ENCODE results near the gene ATXN1L.
"Not testable (repeated sequence)": the region's sequence is repeated elsewhere in the genome, so short reads cannot be mapped to it uniquely, and the experiment has no call there.

ATXN1L gene

DNA sequence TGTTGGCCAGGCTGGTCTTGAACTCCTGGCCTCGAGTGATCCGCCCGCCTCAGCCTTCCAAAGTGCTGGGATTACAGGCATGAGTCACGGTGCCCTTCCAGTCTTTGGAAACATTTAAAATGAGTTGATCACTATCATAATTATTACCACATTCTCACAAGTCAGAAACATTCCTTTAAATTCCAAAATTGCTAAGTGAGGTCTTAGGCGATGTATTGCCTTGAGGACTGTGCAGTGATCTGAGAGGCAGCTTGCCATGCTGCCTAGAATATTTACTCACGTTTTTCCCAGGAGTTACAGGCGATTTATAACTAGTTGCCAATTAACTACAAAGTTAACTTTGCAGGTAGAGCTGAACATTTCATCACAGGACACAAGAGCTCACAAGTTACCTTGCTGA, 5.7 kb upstream of the ATXN1L start:
- H3K4me3 Mint-ChIP-seq: no peak overlapping the region
- H3K27ac Mint-ChIP-seq: no peak overlapping the region
- no peaks in the 10 kb centered on the region for H3K36me3 Mint-ChIP-seq
- H3K4me1 Mint-ChIP-seq (ENCODE audit: low read depth): peaks cover 7% of the 10 kb centered on the region
- H3K27me3 Mint-ChIP-seq: no peaks in the 10 kb centered on the region
- H3K9me3 Mint-ChIP-seq (ENCODE audit: low read depth): no peaks in the 10 kb centered on the region

DNA sequence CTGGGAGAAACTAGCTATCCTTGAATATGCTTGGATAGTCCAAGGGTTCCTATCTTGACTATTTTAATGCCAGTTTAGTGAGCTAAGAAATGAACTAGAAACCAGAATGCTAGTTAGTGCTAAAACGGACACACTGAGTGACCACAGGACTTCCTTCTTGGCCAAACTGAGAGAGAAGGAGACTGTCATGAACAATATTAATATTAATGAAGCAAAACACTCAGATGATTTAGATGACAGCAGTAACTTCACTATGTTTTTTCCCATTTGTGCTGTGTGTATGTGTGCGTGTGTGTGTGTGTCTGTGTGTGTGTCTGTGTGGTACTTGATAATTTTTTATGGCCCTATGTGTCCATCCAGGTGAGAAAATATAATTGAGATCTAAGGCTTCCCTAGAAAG, 2.2 kb upstream of the ATXN1L start:
- no peaks in the 10 kb centered on the region for H3K27me3 Mint-ChIP-seq
- no peak overlapping the region for H3K27ac Mint-ChIP-seq
- H3K36me3 Mint-ChIP-seq: peaks cover 1% of the 10 kb centered on the region
- peaks cover 31% of the 10 kb centered on the region for H3K4me1 Mint-ChIP-seq (ENCODE audit: low read depth)
- no peaks in the 10 kb centered on the region for H3K9me3 Mint-ChIP-seq (ENCODE audit: low read depth)
- peak overlapping the region; percentile 9 for H3K4me3 Mint-ChIP-seq

DNA sequence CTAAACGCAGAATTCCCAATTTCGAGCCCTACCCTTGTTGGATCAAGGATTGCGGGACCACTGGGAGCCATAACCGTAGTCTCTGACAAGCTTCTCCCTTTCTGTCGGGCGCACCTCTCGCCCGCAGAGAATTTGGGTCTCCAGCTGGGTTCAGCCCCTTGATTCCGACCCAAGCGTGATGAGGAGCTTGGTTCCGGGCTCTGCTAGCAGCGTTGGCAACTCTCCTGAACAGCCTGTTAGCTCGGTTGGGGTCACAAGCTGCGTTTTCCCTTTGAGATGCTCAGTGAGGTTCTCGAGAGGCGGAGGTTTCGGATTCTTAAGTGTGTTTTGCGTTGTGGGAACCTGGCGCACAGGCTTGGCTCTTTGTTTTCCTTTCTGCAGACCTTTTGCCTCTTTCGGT, 655 bp downstream of the ATXN1L start:
- H3K36me3 Mint-ChIP-seq: peaks cover 10% of the 10 kb centered on the region
- H3K27me3 Mint-ChIP-seq: no peaks in the 10 kb centered on the region
- H3K4me3 Mint-ChIP-seq: peak overlapping the region; percentile 93
- peaks cover 40% of the 10 kb centered on the region for H3K4me1 Mint-ChIP-seq (ENCODE audit: low read depth)
- H3K27ac Mint-ChIP-seq: peak overlapping the region; percentile 83
- no peaks in the 10 kb centered on the region for H3K9me3 Mint-ChIP-seq (ENCODE audit: low read depth)

DNA sequence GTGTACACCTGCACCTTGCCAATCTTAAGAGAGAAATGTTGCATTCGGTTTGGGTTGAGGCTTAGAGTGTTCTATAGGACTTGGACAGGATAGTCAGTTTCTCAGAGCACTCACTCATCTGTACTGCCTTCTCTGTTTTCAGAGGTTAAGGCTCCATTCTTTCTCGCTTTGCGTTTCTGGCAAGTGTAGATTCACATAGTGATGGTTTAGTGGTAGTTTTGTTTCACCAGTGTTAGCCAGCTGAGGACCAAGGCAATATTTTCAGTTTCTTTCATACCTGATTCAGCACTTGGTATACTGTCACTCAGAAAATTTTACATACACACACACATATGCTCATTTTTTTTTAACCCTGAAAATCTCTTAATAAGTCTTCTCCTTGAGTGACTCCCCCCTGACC, 1.3 kb downstream of the ATXN1L start:
- H3K4me1 Mint-ChIP-seq (ENCODE audit: low read depth): peaks cover 41% of the 10 kb centered on the region

DNA sequence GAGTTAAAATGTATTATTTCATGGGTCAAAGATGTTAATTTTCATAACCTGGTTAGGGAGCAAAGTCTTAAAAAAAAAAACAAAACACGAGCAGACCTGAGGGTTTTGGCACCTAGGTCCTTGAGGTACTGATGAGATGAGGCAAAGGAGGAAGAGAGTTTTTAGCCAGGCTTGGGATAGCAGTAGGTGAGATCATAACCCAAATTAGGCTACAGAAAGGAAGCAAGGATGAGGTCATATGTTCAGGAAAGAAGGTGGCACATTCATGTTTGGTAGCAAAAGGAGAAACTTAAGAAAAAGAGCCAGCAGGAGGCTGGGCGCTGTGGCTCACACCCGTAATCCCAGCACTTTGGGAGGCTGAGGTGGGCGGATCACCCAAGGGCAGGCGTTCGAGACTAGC, 2.8 kb downstream of the ATXN1L start:
- peaks cover 10% of the 10 kb centered on the region for H3K36me3 Mint-ChIP-seq
- H3K4me1 Mint-ChIP-seq (ENCODE audit: low read depth): peaks cover 46% of the 10 kb centered on the region
- no peaks in the 10 kb centered on the region for H3K9me3 Mint-ChIP-seq (ENCODE audit: low read depth)
- no peak overlapping the region for H3K27ac Mint-ChIP-seq
- no peaks in the 10 kb centered on the region for H3K27me3 Mint-ChIP-seq
- no peak overlapping the region for H3K4me3 Mint-ChIP-seq

More for the DNA sequence above, 1.3 kb downstream of the ATXN1L start:
- Mint-ChIP-seq H3K36me3 (peaks cover 10% of the 10 kb centered on the region), H3K27ac (peak overlapping the region; percentile 83), H3K9me3 (ENCODE audit: low read depth) (no peaks in the 10 kb centered on the region), H3K27me3 (no peaks in the 10 kb centered on the region), H3K4me3 (peak overlapping the region; percentile 93)

DNA sequence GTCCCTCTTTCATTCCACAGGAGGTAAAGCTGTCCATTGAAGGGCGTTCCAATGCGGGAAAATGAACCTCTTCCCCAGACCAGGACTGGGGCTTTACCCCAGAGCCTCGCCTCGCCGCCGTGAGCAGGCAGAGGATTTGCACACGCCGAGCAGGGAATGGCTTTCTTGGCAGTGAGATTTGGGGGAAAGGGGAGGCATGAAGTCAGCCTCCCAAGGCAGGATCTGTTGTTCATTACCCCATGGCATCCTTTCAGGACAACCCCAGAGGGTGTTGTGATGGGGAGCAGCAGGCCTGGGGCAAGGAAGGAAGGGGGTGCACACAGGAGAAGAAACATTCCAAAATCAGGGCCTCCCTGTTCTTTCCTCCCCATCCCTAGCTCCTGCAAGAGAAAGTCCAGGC, 6.0 kb downstream of the ATXN1L start:
- Mint-ChIP-seq H3K4me1 (ENCODE audit: low read depth) (peaks cover 64% of the 10 kb centered on the region), H3K36me3 (peaks cover 10% of the 10 kb centered on the region), H3K9me3 (ENCODE audit: low read depth) (no peaks in the 10 kb centered on the region), H3K27me3 (no peaks in the 10 kb centered on the region), H3K4me3 (no peak overlapping the region), H3K27ac (no peak overlapping the region)

DNA sequence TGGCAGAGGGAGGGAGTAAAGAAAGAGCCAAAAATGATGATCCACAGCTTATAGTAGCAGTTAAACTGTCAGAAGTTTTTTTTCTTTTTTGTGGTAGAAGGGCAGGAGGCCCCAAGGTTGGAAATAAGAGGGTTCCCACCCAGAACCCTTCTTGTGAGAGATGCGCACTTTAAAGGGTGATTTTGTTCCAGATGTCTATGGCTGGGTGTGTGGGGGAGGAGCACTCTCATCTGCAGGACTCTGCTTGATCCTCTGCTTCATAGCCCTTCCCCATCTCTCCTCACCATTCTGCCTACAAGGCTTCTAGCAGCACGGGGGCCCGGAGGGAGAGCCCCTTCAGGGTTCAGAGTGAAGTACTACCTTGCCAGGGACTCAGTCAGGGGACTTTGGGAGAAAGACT, 6.4 kb downstream of the ATXN1L start:
- peaks cover 10% of the 10 kb centered on the region for H3K36me3 Mint-ChIP-seq
- H3K27ac Mint-ChIP-seq: no peak overlapping the region

DNA sequence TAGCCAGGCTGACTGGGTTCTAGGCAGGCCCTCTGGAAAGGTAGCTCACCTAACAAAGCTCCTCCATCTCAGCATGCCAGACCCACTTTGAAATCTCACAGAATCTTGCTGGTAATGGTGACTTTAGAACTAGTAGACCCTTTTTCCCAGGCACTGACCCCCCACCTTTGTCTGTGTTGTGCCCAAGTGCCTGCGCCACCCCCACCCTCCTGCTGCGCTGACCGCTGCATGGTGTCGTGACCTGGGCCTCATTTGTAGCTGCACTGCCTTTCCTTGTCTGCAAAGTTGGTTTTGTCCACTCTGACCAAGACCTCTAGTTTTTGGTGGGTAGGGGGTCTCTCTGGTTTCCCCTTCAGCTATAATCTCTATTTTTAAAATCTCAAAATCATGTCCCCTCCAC, 6.8 kb downstream of the ATXN1L start:
- peaks cover 56% of the 10 kb centered on the region for H3K4me1 Mint-ChIP-seq (ENCODE audit: low read depth)
- no peak overlapping the region for H3K27ac Mint-ChIP-seq
- no peaks in the 10 kb centered on the region for H3K27me3 Mint-ChIP-seq

More for the DNA sequence above, 6.4 kb downstream of the ATXN1L start:
- no peak overlapping the region for H3K4me3 Mint-ChIP-seq
- H3K27me3 Mint-ChIP-seq: no peaks in the 10 kb centered on the region
- peaks cover 60% of the 10 kb centered on the region for H3K4me1 Mint-ChIP-seq (ENCODE audit: low read depth)
- H3K9me3 Mint-ChIP-seq (ENCODE audit: low read depth): no peaks in the 10 kb centered on the region

DNA sequence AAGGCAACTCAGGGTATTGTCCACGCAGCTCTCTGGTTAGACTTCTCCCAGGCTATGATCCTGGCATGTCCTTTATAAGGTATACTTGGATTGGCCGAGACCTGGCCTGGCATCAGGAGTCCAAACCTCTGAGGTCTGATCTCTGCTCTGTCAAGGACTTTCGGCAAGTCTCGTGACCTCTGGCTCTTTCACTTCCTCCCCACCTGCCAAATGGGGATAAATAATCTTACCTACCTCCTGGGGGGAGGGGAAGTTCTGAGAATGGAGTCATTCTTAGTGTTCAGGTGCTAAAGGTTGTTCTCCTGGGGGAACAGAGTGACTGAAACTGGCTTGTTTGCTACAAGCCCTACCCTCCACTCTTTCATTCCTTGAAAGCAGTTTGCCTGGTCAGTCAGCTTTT, 7.6 kb downstream of the ATXN1L start:
- Mint-ChIP-seq H3K27me3 (no peaks in the 10 kb centered on the region), H3K36me3 (peaks cover 10% of the 10 kb centered on the region), H3K27ac (no peak overlapping the region), H3K9me3 (ENCODE audit: low read depth) (no peaks in the 10 kb centered on the region), H3K4me1 (ENCODE audit: low read depth) (peaks cover 49% of the 10 kb centered on the region), H3K4me3 (no peak overlapping the region)

More for the DNA sequence above, 6.8 kb downstream of the ATXN1L start:
- Mint-ChIP-seq H3K36me3 (peaks cover 10% of the 10 kb centered on the region), H3K4me3 (no peak overlapping the region), H3K9me3 (ENCODE audit: low read depth) (no peaks in the 10 kb centered on the region)

DNA sequence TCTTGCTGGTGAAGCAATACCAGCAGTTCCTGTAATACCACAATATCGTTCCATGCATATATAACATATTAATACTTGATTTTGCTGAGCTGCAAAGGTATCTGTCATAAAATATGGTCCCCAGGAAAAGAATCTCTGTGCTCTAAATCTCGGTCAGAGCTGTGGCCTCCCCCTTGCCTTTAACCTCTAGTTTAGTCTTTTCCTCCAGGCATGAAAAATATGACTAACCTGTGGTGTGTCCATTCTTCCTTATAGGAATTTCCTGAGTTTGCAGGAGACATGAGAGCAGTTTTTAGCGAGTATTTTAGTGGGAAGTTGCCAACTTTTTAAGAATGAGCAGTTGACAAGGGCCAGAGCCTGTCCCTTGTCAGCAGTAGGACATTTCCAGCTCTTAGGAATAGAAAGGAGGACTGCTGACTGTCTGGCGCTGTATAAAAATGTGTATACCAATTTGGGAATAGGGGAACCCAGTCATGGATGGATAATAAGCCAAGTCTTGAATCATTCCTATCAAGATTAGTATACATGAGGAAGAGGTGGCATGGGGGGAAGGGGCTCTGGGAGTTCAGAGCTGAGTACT, 8.7 kb downstream of the ATXN1L start:
- Mint-ChIP-seq H3K4me1 (ENCODE audit: low read depth) (peaks cover 48% of the 10 kb centered on the region), H3K36me3 (peaks cover 5% of the 10 kb centered on the region), H3K27ac (no peak overlapping the region)

DNA sequence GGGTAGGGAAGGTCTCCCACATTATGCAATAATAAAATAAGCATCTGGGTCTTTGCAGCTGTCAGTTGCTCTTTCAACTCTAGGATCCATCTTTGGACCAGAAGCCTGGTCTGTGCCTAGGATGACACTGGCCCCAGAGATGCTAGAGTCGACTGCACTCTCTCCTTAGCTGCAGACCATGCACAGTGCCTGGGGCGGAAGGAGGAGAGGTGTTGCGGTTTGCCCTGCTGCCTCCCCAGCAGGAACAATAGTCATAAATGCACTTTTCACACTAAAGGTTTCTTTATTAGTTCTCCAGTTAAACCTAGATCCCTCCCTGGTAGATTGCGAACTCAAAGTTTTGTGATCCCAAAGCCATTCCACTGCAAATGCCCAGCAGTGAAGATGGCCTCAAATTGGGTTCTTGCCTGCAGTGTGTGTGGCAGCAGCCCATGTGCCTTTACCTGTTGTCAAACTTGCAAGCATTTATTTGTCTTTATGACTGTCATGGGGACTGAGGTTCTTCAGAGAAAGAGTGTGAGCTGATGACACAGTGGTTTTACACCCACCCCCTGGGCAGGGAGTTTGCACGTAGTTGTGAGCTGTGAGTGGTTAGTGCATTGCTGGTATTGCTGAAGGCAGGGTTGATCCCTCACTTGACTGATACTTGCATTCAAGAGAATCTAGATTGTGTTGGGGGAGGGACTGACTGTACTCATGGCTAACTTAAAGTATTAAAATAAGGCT, 10.3 kb downstream of the ATXN1L start:
- Mint-ChIP-seq H3K36me3 (no peaks in the 10 kb centered on the region), H3K9me3 (ENCODE audit: low read depth) (no peaks in the 10 kb centered on the region), H3K4me1 (ENCODE audit: low read depth) (peaks cover 45% of the 10 kb centered on the region), H3K4me3 (no peak overlapping the region), H3K27me3 (no peaks in the 10 kb centered on the region), H3K27ac (peak overlapping the region; percentile 36)

More for the DNA sequence above, 8.7 kb downstream of the ATXN1L start:
- no peak overlapping the region for H3K4me3 Mint-ChIP-seq
- no peaks in the 10 kb centered on the region for H3K27me3 Mint-ChIP-seq
- no peaks in the 10 kb centered on the region for H3K9me3 Mint-ChIP-seq (ENCODE audit: low read depth)

DNA sequence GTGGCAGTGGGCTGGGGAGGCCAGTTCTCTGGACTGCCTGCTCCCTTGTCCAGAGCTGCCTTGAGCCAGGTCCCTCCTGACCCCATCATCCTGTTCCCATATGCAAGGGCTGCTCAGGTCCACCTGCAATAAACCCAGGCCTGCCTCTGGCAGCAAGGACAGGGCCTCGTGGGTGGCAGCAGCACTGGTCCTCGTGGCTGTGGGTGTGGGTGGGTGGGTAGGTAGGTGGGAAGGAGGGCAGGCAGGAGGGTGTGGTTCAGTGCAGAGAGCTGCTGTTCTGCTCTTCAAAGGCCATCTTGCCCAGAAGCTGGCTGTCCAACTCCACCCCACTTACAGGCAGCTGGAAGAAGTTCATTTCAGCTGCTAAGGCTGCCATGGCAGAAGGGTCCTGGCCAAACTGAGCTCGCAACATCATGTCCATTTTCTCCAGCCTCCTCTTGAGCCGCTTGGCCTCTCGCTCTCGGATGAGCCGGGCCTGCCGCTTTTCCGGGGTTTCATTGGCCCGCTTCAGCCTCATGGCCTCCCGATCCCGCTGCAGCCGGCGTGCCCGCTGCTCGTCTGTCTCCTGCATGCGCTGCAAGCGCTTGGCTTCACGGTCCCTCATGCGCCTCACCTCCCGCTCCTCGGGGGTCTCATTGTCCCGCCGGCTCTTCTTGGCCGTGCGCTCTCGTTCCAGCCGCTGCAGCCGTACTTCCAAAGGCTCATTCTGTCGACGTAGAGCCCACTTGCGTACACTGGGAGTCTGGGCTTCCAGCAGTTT, 14.2 kb downstream of the ATXN1L start:
- H3K36me3 Mint-ChIP-seq: no peaks in the 10 kb centered on the region
- no peaks in the 10 kb centered on the region for H3K9me3 Mint-ChIP-seq (ENCODE audit: low read depth)
- H3K4me3 Mint-ChIP-seq: no peak overlapping the region
- no peak overlapping the region for H3K27ac Mint-ChIP-seq
- no peaks in the 10 kb centered on the region for H3K27me3 Mint-ChIP-seq
- peaks cover 20% of the 10 kb centered on the region for H3K4me1 Mint-ChIP-seq (ENCODE audit: low read depth)

DNA sequence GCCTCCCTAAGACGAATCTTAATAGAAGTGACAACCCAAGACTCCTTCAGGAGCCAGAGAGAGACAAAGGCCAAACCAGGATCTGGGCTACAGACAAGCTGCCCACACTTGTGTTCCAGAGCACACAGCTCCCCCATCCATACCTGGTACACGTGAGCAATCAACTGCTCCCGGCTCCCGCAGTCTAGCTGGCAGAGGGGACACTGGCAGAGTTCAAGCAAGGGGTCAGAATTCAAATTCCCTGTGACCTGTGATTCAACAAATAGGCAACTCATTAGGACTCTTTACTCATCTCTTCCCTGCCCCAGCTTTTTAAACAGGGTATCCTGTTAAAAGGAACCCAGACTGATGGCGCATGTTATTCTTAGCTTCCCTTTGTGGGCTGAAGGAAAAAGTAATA, 18.2 kb downstream of the ATXN1L start:
- H3K27ac Mint-ChIP-seq: no peak overlapping the region
- no peaks in the 10 kb centered on the region for H3K27me3 Mint-ChIP-seq
- peaks cover 7% of the 10 kb centered on the region for H3K4me1 Mint-ChIP-seq (ENCODE audit: low read depth)
- H3K36me3 Mint-ChIP-seq: no peaks in the 10 kb centered on the region
- H3K4me3 Mint-ChIP-seq: no peak overlapping the region
- H3K9me3 Mint-ChIP-seq (ENCODE audit: low read depth): no peaks in the 10 kb centered on the region

DNA sequence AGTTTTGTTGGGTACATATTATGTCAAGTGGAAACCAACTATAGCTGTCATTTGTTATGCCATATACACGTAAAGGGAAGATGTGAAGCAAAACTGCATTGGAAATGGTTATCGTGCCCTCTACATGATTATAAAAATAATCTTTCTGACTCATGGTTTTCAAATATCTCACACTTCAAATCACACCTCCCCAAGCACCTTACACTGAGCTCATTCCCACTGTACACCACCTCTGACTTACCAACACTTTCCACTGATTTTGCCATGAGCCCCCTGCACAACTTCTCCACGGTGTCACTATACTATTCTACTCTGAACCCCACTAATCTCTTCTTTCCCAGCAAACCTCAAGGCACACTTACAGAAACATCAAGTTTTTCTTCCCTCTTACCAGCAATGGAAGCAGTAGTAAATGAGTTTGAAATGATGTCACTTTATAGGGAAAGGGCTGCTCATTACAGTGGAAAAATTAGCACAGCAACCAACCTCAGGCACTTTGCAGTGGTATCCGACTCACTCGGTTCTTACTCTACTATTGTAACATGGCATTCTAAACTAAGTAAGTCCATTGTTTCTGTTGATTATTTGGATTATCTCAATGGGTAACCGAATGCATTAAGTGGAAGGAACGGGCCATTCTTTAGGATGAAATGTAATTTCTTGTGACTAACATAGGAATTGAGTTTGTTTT, 19.5 kb downstream of the ATXN1L start:
- Mint-ChIP-seq H3K4me3 (no peak overlapping the region), H3K9me3 (ENCODE audit: low read depth) (no peaks in the 10 kb centered on the region), H3K36me3 (peaks cover 4% of the 10 kb centered on the region), H3K4me1 (ENCODE audit: low read depth) (peaks cover 7% of the 10 kb centered on the region), H3K27me3 (no peaks in the 10 kb centered on the region), H3K27ac (no peak overlapping the region)

DNA sequence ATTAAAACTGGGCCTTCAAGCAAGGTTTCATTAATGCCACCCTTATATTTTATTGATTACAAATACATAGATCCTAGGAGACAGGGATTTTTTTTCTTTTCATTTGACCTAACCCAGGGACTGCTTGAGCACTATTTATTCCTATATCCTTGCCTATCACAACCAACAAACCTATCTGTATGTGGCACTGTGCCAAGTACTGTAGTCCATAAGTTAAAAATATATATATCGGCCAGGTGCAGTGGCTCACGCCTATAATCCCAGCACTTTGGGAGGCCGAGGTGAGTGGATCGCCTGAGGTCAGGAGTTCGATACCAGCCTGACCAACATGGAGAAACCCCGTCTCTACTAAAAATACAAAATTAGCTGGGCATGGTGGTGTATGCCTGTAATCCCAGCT, 21.4 kb downstream of the ATXN1L start:
- not testable (repeated sequence) for H3K4me3 Mint-ChIP-seq; H3K9me3 Mint-ChIP-seq (ENCODE audit: low read depth); H3K36me3 Mint-ChIP-seq; H3K27ac Mint-ChIP-seq; H3K27me3 Mint-ChIP-seq; H3K4me1 Mint-ChIP-seq (ENCODE audit: low read depth)

Data from activated naive CD8-positive, alpha-beta T cell (primary cell).